T-cell (primary cell): Measurements from ENCODE around the gene RABEP1. TPM values are rescaled to one million over a fixed set of nuclear protein-coding genes. Genes with fewer than 3 reads are reported as not detected.
"Not testable (repeated sequence)": the region's sequence is repeated elsewhere in the genome, so short reads cannot be mapped to it uniquely, and the experiment has no call there.

Experiments
- ATAC-seq, 4 experiments: fragments of 200-7000 bp in 3 of 4; fragments of 150-1000 bp in 1 of 4; cut with Tn5 transposase; replicated peaks in 1 of 4; 1 replicate in 3 of 4; 2 replicates in 1 of 4; pipeline ENCODE4 v1.10.0; 2021; ENCODE audit warnings: moderate library complexity in 3 of 4, mild to moderate bottlenecking in 2 of 4, moderate number of reproducible peaks in 1 of 4
- CTCF ChIA-PET, 2 donors: fragments of 300-600 bp; sonication (Branson Sonifier 250); formaldehyde crosslinking; loops; one replicate each; lab custom pipeline; 2022; ENCODE audit warnings: antibody characterized with exemption in 2 of 2; lab: Charles Lee
- POLR2A ChIA-PET, 2 donors: fragments of 300-600 bp; sonication (Branson Sonifier 250); formaldehyde crosslinking; loops; one replicate each; lab custom pipeline; 2022; ENCODE audit warnings: antibody characterized with exemption in 2 of 2; lab: Charles Lee
- DNase-seq, 35 experiments: peaks; one replicate each; pipeline versions ENCODE4 v3.0.0 to v3.0.0-alpha.2; 2013 to 2023
- H3K27ac ChIP-seq: one replicate; pipeline ENCODE4 v1.5.1; 2013; ENCODE audit warnings: low read length
- H3K27me3 ChIP-seq, 2 experiments: replicated peaks in 1 of 2; 1 replicate in 1 of 2; 2 replicates in 1 of 2; pipeline versions ENCODE4 v1.6.1 to v1.7.0; 2013; ENCODE audit warnings: low read length in 1 of 2, mixed read lengths in 1 of 2; ENCODE audit not compliant: control insufficient read depth in 2 of 2, insufficient read depth in 2 of 2; ENCODE audit errors: extremely low read depth in 1 of 2
- H3K36me3 ChIP-seq, 2 donors: 1 replicate in 1 of 2; 2 replicates in 1 of 2; pipeline versions ENCODE4 v1.6.1 to v1.7.0; 2013; ENCODE audit warnings: low read length in 1 of 2; ENCODE audit not compliant: control insufficient read depth in 2 of 2, insufficient read depth in 1 of 2; ENCODE audit errors: extremely low read depth in 1 of 2
- H3K4me1 ChIP-seq, 2 experiments: 1 replicate in 1 of 2; 2 replicates in 1 of 2; pipeline versions ENCODE4 v1.6.1 to v1.7.0; 2013; ENCODE audit warnings: low read length in 2 of 2, mixed read lengths in 1 of 2; ENCODE audit not compliant: insufficient read depth in 2 of 2, control insufficient read depth in 1 of 2; ENCODE audit errors: extremely low read depth in 1 of 2
- H3K4me3 ChIP-seq, 2 donors: 1 replicate in 1 of 2; 2 replicates in 1 of 2; pipeline versions ENCODE4 v1.5.1 to v1.7.0; 2013; ENCODE audit warnings: mild to moderate bottlenecking in 2 of 2, low read length in 1 of 2, moderate library complexity in 1 of 2; ENCODE audit not compliant: control insufficient read depth in 1 of 2; ENCODE audit errors: extremely low read depth in 1 of 2
- H3K9me3 ChIP-seq: 2 replicates; pipeline ENCODE4 v1.7.0; 2013
- H3K27ac Mint-ChIP-seq, 2 donors: one replicate each; pipeline ENCODE4 v1.8.0; 2020 to 2021; ENCODE audit warnings: mild to moderate bottlenecking in 2 of 2, mixed read lengths in 2 of 2
- H3K27me3 Mint-ChIP-seq, 2 donors: one replicate each; pipeline ENCODE4 v1.8.0; 2021 to 2022; ENCODE audit warnings: mixed read lengths in 2 of 2
- H3K36me3 Mint-ChIP-seq: one replicate; pipeline ENCODE4 v1.8.0; 2021; ENCODE audit warnings: mixed read lengths
- H3K4me1 Mint-ChIP-seq, 3 donors: one replicate each; pipeline ENCODE4 v1.8.0; 2020 to 2022; ENCODE audit warnings: mixed read lengths in 3 of 3, mild to moderate bottlenecking in 1 of 3
- H3K4me3 Mint-ChIP-seq, 3 donors: one replicate each; pipeline ENCODE4 v1.8.0; 2020 to 2022; ENCODE audit warnings: mild to moderate bottlenecking in 3 of 3, mixed read lengths in 3 of 3, moderate library complexity in 3 of 3
- H3K9me3 Mint-ChIP-seq, 3 donors: one replicate each; pipeline ENCODE4 v1.8.0; 2020 to 2022; ENCODE audit warnings: mixed read lengths in 3 of 3
- WGBS: methylation state at CpG from one replicate; pipeline ENCODE4 v1.1.5; 2013; ENCODE audit warnings: missing lambda C conversion rate; ENCODE audit not compliant: insufficient coverage; 5-methylcytosine and 5-hydroxymethylcytosine counted together
- total RNA-seq, 35 experiments: library from RNA in 6 of 35; stranded (reverse) in 6 of 35; fragments of 120-200 nt in 1 of 35; gene quantifications; one replicate each; pipeline versions ENCODE4 v1.2.1 to v1.2.4 and lab custom pipeline; 2013 to 2026

Gene RABEP1
- total RNA-seq, 5 donors from 2014 or later (not counting 1 experiment from before 2014, with no cell fraction given) = 39.1 to 48.1 (median 47.7) TPM

DNA sequence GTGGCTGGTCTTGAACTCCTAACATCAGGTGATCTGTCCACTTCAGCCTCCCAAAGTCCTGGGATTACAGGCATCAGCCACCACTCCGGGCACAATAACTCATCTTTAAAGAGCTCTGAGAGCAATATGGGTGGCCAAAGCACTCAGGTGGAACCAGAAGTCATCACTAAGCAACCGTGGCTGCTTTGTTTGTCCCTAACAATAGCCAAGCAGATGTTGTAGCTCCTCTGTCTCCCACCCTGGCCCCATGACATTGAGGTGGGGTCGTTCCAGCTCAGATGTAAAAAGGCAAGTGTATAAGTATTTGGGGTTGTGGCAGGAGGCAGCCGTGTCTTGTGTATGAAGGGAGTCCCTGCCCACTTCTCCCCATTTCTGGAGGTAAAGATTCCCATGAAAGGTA is 43.8 kb upstream of the RABEP1 start:
- POLR2A ChIA-PET = interaction anchor here in 1 of 2 donors (0.5 to 0.6 kb wide), 2 partner anchors 13 to 35 kb away, joined by 6 to 7 read pairs; no protein-coding TSS in a partner anchor
- peaks cover 35 to 58% (median 44%) of the 10 kb centered on the region in 3 donors for H3K4me1 Mint-ChIP-seq
- H3K36me3 ChIP-seq = peaks cover 0 to 3% of the 10 kb centered on the region in 2 donors

DNA sequence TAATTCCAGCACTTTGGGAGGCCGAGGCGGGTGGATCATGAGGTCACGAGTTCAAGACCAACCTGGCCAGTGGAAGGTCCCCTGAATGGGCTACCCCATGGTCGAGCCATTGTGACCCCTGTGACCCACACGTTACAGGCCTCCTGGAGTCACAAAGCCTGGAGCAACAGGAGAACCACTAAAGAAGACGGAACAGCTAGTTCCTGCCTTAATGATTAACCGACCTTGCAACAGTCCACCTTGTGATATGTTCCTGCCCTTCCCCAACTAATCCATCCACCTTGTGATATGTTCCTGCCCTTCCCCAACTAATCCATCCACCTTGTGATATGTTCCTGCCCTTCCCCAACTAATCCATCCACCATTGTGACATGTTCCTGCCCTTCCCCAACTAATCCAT is 42.3 kb upstream of the RABEP1 start:
- H3K9me3 ChIP-seq, H3K27ac ChIP-seq, H3K27me3 Mint-ChIP-seq, DNase-seq, H3K4me3 Mint-ChIP-seq, POLR2A ChIA-PET, ATAC-seq, H3K4me3 ChIP-seq, H3K36me3 Mint-ChIP-seq, H3K27me3 ChIP-seq, H3K36me3 ChIP-seq, H3K9me3 Mint-ChIP-seq: not testable (repeated sequence)
- H3K27ac Mint-ChIP-seq = peak overlapping the region in 1 of 2 donors; percentile 19
- CTCF ChIA-PET = interaction anchor here in 1 of 2 donors (0.6 kb wide), 1 partner anchor 34 kb away, joined by 4 read pairs; no protein-coding TSS in a partner anchor
- WGBS = 87% methylated on average over 7 of the region's 7 CpGs
- peaks cover 20 to 52% of the 10 kb centered on the region in 2 experiments for H3K4me1 ChIP-seq
- peaks cover 37 to 56% (median 45%) of the 10 kb centered on the region in 3 donors for H3K4me1 Mint-ChIP-seq

More for the DNA sequence above, 43.8 kb upstream of the RABEP1 start:
- WGBS = 53% methylated on average over 3 of the region's 4 CpGs
- H3K27me3 ChIP-seq = no peaks in the 10 kb centered on the region
- no peak overlapping the region for H3K4me3 ChIP-seq
- Mint-ChIP-seq H3K27ac (peak overlapping the region; percentile 13 to 77), H3K27me3 (no peaks in the 10 kb centered on the region), H3K36me3 (peaks cover 4% of the 10 kb centered on the region), H3K9me3 (peaks cover 0 to 5% (median 0%) of the 10 kb centered on the region in 3 donors), H3K4me3 (no peak overlapping the region)
- H3K4me1 ChIP-seq = peaks cover 20 to 55% of the 10 kb centered on the region in 2 experiments
- DNase-seq (no peak), ATAC-seq (no peak)
- peak overlapping the region; percentile 33 for H3K27ac ChIP-seq
- no peaks in the 10 kb centered on the region for H3K9me3 ChIP-seq
- CTCF ChIA-PET = interaction anchor here in 1 of 2 donors (0.6 to 1.1 kb wide), 2 partner anchors 11 to 43 kb away, joined by 3 to 10 read pairs; no protein-coding TSS in a partner anchor

DNA sequence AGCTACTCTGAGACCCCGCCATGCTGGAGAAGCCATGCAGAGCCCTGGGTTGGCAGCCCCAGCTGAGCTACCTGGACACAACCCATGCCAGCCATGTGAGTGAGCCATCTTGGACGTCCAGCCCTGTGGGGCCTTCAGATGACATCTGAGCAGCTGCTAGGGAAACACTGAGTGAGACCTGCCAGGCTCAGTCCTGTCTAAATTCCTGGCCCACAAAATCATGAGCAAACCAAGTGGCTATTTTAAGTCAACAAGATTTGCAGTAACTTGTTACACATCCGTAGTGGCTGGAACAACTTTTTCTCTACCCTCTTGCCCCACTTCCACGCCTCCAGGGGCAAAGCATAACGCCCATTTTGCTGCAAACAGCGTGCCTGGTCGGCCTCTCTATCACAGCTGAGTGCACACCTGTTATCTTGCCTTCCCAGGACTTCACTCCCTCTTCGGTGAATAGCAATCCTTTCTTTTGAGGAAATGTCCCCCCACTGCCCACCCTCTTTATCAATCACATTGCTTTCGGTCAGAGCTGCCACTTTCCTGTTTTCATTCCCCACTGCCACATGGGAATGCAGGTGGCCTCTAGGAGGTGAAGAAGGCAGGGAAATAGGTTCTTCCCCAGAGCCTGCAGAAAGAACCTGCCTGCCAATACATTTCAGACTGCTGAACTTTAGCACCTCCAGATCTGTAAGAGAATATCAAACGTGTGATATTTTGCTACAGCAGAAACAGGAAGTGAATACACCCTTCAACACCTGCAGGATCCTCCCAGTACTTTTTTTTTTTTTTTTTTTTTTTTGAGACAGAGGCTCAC is 40.0 kb upstream of the RABEP1 start:
- no peaks in the 10 kb centered on the region for H3K9me3 ChIP-seq
- H3K4me3 Mint-ChIP-seq = peak overlapping the region; percentile 66 to 79 (median 69)
- no peaks in the 10 kb centered on the region for H3K36me3 Mint-ChIP-seq
- WGBS = 33% methylated on average over 6 of the region's 10 CpGs
- POLR2A ChIA-PET = no interaction called here
- peak overlapping the region in 1 of 2 donors; percentile 32 for H3K4me3 ChIP-seq
- peak in 16 of 35 experiments; percentile 9 to 69 (median 21) for DNase-seq
- no peaks in the 10 kb centered on the region for H3K27me3 Mint-ChIP-seq
- peaks cover 0 to under 1% of the 10 kb centered on the region in 2 donors for H3K36me3 ChIP-seq
- H3K27ac Mint-ChIP-seq = peak overlapping the region; percentile 99 to 100
- CTCF ChIA-PET = interaction anchor here in 1 of 2 donors (0.8 kb wide), 1 partner anchor 1504 kb away, joined by 7 read pairs; no protein-coding TSS in a partner anchor
- peaks cover 0 to 3% (median 0%) of the 10 kb centered on the region in 3 donors for H3K9me3 Mint-ChIP-seq
- peaks cover 20 to 44% of the 10 kb centered on the region in 2 experiments for H3K4me1 ChIP-seq
- no peaks in the 10 kb centered on the region for H3K27me3 ChIP-seq
- ATAC-seq = peak; percentile 84 to 96 (median 90)
- H3K4me1 Mint-ChIP-seq = peaks cover 34 to 49% (median 42%) of the 10 kb centered on the region in 3 donors
- peak overlapping the region; percentile 93 for H3K27ac ChIP-seq

DNA sequence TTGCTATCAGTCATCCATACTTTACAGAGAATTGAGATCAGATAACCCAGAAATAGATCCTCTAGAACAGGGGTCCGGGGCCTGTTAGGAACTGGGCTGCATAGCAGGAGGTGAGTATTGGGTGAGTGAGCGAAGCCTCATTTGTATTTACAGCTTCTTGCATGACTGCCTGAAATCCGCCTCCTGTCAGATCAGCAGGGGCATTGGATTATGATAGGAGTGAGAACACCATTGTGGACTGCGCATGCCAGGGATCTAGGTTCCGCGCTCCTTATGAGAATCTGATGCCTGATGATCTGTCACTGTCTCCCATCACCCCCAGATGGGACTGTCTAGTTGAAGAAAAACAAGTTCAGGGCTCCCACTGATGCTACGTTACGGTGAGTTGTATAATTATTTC is 34.5 kb upstream of the RABEP1 start:
- Histone ChIP-seq H3K4me3 (no peak overlapping the region), H3K4me1 (peaks cover 7 to 17% of the 10 kb centered on the region in 2 experiments), H3K27ac (no peak overlapping the region), H3K9me3 (no peaks in the 10 kb centered on the region), H3K27me3 (no peaks in the 10 kb centered on the region), H3K36me3 (no peaks in the 10 kb centered on the region)
- DNase-seq (no peak), ATAC-seq (no peak)
- ChIA-PET POLR2A (no interaction called here), CTCF (no interaction called here)
- peaks cover 16 to 21% (median 20%) of the 10 kb centered on the region in 3 donors for H3K4me1 Mint-ChIP-seq
- no peak overlapping the region for H3K4me3 Mint-ChIP-seq
- H3K9me3 Mint-ChIP-seq = no peaks in the 10 kb centered on the region
- 71% methylated on average over 1 of the region's 8 CpGs for WGBS
- H3K27ac Mint-ChIP-seq = peak overlapping the region in 1 of 2 donors; percentile 36
- no peaks in the 10 kb centered on the region for H3K27me3 Mint-ChIP-seq
- no peaks in the 10 kb centered on the region for H3K36me3 Mint-ChIP-seq

DNA sequence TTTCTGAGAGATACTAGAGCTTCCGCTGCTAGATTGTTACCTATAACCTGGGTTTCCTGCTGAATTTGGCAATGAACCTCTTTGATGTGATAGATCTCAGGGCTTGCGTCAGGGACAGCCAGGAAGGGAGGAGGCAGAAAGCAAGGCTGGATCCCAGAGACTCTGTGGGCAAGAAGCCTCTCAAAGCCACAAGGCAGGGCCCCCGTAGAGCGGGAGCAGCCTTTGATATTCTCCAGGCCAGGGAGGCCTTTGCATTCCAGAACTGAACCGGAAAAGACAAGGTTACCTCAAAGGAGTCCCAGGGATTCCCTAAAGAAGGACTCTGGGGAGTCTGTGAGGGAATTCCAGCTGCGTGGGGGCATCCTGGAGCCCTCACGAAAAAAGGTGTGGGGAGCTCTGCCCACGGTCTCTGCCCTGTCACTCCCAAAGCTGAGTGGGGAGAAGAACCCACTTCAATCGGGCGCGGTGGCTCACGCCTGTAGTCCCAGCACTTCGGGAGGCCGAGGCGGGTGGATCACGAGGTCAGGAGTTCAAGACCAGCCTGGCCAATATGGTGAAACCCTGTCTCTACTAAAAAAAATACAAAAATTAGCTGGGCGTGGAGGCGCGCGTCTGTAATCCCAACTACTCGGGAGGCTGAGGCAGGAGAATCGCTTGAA is 33.1 kb upstream of the RABEP1 start:
- Histone ChIP-seq H3K27ac (no peak overlapping the region), H3K36me3 (no peaks in the 10 kb centered on the region), H3K27me3 (no peaks in the 10 kb centered on the region), H3K9me3 (no peaks in the 10 kb centered on the region), H3K4me3 (no peak overlapping the region), H3K4me1 (peaks cover 0 to 8% of the 10 kb centered on the region in 2 experiments)
- DNase-seq (no peak), ATAC-seq (peak in 1 of 4 experiments; percentile 20)
- H3K9me3 Mint-ChIP-seq = no peaks in the 10 kb centered on the region
- H3K4me1 Mint-ChIP-seq = peaks cover 7 to 13% (median 12%) of the 10 kb centered on the region in 3 donors
- POLR2A ChIA-PET = interaction anchor here in 1 of 2 donors (0.7 kb wide), 1 partner anchor 137 kb away, joined by 6 read pairs; no protein-coding TSS in a partner anchor
- no peaks in the 10 kb centered on the region for H3K27me3 Mint-ChIP-seq
- peak overlapping the region; percentile 43 to 82 for H3K27ac Mint-ChIP-seq
- CTCF ChIA-PET = interaction anchor here in 1 of 2 donors (0.6 to 0.7 kb wide), 2 partner anchors 232 to 1195 kb away, joined by 5 to 9 read pairs; no protein-coding TSS in a partner anchor
- no peaks in the 10 kb centered on the region for H3K36me3 Mint-ChIP-seq
- peak overlapping the region in 1 of 3 donors; percentile 27 for H3K4me3 Mint-ChIP-seq
- WGBS = 66% methylated on average over 16 of the region's 22 CpGs

GRCh38 chr17:5249615-5250014 is 32.5 kb upstream of the RABEP1 start:
- ChIA-PET POLR2A (no interaction called here), CTCF (interaction anchor here in 1 of 2 donors (0.6 kb wide), 1 partner anchor 85 kb away, joined by 3 read pairs; no protein-coding TSS in a partner anchor)
- Histone ChIP-seq H3K27me3 (no peaks in the 10 kb centered on the region), H3K4me3 (no peak overlapping the region), H3K9me3 (no peaks in the 10 kb centered on the region), H3K27ac (no peak overlapping the region), H3K4me1 (peaks cover under 1 to 10% of the 10 kb centered on the region in 2 experiments), H3K36me3 (no peaks in the 10 kb centered on the region)
- no peaks in the 10 kb centered on the region for H3K9me3 Mint-ChIP-seq
- DNase-seq (peak in 33 of 35 experiments; percentile 24 to 85 (median 58)), ATAC-seq (peak; percentile 71 to 82 (median 73))
- no CpG with 5 or more reads among the region's 4 CpGs for WGBS
- H3K36me3 Mint-ChIP-seq = no peaks in the 10 kb centered on the region
- H3K4me3 Mint-ChIP-seq = no peak overlapping the region
- H3K27me3 Mint-ChIP-seq = no peaks in the 10 kb centered on the region
- H3K27ac Mint-ChIP-seq = no peak overlapping the region
- H3K4me1 Mint-ChIP-seq = peaks cover 7 to 13% (median 9%) of the 10 kb centered on the region in 3 donors
